ENCODE data around the gene RGL4. TPM values are rescaled to one million over a fixed set of nuclear protein-coding genes. Genes with fewer than 3 reads are reported as not detected.
"Not testable (repeated sequence)": the region's sequence is repeated elsewhere in the genome, so short reads cannot be mapped to it uniquely, and the experiment has no call there.

RGL4 gene
- total RNA-seq, 2 donors from 2014 or later, result not detected

DNA sequence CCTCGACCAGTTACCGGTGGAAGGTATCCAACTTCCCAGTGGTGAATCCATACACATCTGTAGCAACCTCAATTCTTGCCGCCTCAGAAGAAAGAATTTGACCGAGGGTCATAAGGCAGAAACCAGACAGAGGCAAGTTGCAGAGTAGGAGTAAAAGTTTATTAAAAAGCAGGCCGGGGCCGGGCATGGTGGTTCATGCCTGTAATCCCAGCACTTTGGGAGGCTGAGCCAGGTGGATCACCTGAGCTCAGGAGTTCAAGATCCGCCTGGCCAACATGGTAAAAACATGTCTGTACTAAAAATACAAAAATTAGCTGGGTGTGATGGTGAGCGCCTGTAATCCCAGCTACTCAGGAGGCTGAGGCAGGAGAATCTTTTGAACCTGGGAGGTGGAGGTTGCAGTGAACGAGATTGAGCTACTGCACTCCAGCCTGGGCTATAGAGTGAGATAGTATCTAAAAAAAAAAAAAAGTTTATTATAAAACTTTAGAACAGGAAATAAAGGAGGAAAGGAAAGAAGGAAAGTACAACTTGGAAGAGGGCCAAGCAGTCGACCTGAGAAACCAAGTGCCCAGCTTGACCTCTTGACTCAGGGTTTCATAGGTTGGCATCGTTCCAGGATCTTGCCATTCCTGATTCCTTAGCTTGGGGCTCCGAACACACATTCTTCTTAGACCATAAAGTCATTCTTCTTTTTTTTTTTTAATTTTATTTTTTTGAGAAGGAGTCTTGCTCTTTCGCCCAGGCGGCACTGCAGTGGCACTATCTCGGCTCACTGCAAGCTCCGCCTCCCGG, 27.8 kb downstream of the RGL4 start:
- Histone ChIP-seq H3K4me1 (ENCODE audit: control insufficient read depth in 1 of 2, low read depth in 2 of 2) (peaks cover 6 to 11% of the 10 kb centered on the region in 2 donors), H3K9me3 (no peaks in the 10 kb centered on the region), H3K27me3 (replicated peaks; ENCODE audit: insufficient read depth) (no peaks in the 10 kb centered on the region), H3K4me3 (no peak overlapping the region), H3K27ac (no peak overlapping the region), H3K36me3 (peaks cover 8% of the 10 kb centered on the region)
- TF ChIP-seq, protein P1, sequence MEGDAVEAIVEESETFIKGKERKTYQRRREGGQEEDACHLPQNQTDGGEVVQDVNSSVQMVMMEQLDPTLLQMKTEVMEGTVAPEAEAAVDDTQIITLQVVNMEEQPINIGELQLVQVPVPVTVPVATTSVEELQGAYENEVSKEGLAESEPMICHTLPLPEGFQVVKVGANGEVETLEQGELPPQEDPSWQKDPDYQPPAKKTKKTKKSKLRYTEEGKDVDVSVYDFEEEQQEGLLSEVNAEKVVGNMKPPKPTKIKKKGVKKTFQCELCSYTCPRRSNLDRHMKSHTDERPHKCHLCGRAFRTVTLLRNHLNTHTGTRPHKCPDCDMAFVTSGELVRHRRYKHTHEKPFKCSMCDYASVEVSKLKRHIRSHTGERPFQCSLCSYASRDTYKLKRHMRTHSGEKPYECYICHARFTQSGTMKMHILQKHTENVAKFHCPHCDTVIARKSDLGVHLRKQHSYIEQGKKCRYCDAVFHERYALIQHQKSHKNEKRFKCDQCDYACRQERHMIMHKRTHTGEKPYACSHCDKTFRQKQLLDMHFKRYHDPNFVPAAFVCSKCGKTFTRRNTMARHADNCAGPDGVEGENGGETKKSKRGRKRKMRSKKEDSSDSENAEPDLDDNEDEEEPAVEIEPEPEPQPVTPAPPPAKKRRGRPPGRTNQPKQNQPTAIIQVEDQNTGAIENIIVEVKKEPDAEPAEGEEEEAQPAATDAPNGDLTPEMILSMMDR (IDR thresholded peaks at IDR 0.05), result no peak
- no peak for ATAC-seq (ENCODE audit: insufficient number of reproducible peaks, low FRiP score, low read depth)
- DNase-seq (ENCODE audit: low spot score), result no peak

DNA sequence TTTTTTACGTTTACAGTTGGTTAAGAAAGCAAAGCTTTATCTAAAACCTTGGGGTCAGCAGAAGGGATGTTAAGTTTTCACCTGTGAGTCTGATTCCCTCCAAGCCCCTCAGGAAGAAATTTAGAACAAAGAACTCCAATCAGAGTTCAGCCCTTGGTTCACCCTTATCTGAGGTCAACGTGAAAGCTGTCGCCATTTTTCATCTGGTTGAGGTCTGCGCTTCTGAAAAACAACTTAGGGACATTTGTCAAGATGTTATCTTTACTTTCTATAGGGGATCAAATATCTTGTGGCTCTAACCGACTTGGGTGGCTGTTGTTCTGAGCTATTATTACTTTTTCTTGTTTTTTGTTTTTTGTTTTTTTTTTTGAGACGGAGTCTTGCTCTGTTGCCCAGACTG, 30.0 kb downstream of the RGL4 start:
- Histone ChIP-seq H3K9me3 (no peaks in the 10 kb centered on the region), H3K4me1 (ENCODE audit: control insufficient read depth in 1 of 2, low read depth in 2 of 2) (peaks cover 6 to 9% of the 10 kb centered on the region in 2 donors), H3K36me3 (no peaks in the 10 kb centered on the region), H3K27ac (no peak overlapping the region), H3K27me3 (replicated peaks; ENCODE audit: insufficient read depth) (no peaks in the 10 kb centered on the region), H3K4me3 (no peak overlapping the region)
- DNase-seq (ENCODE audit: low spot score), result no peak
- TF ChIP-seq, protein P1 (IDR thresholded peaks at IDR 0.05), result no peak
- no peak for ATAC-seq (ENCODE audit: insufficient number of reproducible peaks, low FRiP score, low read depth)

DNA sequence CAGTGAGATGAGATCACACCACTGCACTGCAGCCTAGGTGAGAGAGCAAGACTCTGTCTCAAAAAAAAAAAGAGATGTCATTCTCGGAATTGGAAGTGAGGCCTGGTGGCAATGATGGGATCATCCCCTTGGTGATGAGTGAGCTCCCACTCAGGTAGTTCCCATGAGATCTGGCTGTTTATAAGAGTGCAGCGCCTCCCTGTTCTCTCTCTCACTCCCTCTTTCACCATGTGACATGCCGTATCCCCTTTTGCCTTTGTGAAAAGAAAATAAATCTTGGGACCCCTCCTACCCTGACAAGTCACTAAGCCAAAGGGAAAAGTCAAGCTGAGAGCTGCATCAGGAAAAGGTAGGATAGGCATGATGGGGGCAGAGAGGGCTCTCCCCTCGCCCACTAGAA, 31.3 kb downstream of the RGL4 start:
- DNase-seq (ENCODE audit: low spot score) (no peak), ATAC-seq (ENCODE audit: insufficient number of reproducible peaks, low FRiP score, low read depth) (no peak)
- H3K9me3 ChIP-seq, result no peaks in the 10 kb centered on the region
- H3K4me3 ChIP-seq, result no peak overlapping the region
- H3K4me1 ChIP-seq (ENCODE audit: control insufficient read depth in 1 of 2, low read depth in 2 of 2), result no peaks in the 10 kb centered on the region
- H3K27me3 ChIP-seq (replicated peaks; ENCODE audit: insufficient read depth), result no peaks in the 10 kb centered on the region
- H3K36me3 ChIP-seq, result no peaks in the 10 kb centered on the region
- TF ChIP-seq, protein P1 (IDR thresholded peaks at IDR 0.05), result no peak
- H3K27ac ChIP-seq, result no peak overlapping the region

DNA sequence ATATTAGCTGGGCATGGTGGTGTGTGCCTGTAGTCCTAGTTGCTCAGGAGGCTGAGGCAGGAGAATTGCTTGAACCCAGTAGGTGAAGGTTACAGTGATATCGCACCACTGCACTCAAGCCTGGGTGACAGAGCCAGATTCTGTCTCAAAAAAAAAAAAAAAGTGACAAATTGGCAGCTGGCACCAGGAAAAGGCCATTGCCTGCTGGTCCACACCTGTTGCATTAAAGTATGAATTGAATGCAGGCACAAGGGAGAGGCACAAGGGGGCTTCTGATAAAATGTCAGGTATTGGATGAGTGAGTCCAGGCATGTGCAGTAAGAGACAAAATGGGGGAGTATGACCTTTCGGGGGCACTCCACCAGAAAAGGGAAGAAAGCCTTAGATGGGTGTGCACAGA, 31.9 kb downstream of the RGL4 start:
- ATAC-seq (ENCODE audit: insufficient number of reproducible peaks, low FRiP score, low read depth) (no peak), DNase-seq (ENCODE audit: low spot score) (no peak)
- Histone ChIP-seq H3K4me3 (no peak overlapping the region), H3K4me1 (ENCODE audit: control insufficient read depth in 1 of 2, low read depth in 2 of 2) (no peaks in the 10 kb centered on the region), H3K27ac (no peak overlapping the region), H3K27me3 (replicated peaks; ENCODE audit: insufficient read depth) (no peaks in the 10 kb centered on the region), H3K9me3 (no peaks in the 10 kb centered on the region), H3K36me3 (no peaks in the 10 kb centered on the region)
- TF ChIP-seq, protein P1 (IDR thresholded peaks at IDR 0.05), result no peak

DNA sequence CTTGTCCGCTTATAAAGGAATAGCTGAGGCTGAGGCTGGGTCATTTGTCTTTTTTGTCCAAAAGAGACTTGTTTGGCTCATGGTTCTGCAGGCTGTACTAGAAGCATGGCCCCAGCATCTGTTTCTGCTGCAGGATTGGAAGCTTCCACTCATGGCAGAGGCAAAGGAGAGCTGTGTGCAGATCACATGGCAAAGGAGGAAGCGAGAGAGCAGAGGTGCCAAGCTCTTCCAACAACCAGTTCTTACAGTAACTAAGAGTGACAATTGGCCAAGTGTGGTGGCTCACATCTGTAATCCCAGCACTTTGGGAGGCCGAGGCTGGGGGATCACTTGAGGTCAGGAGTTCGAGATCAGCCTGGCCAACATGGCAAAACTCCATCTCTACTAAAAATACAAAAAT, 37.3 kb downstream of the RGL4 start:
- not testable (repeated sequence) for ATAC-seq (ENCODE audit: insufficient number of reproducible peaks, low FRiP score, low read depth); H3K27me3 ChIP-seq (replicated peaks; ENCODE audit: insufficient read depth); H3K9me3 ChIP-seq; DNase-seq (ENCODE audit: low spot score); H3K4me1 ChIP-seq (ENCODE audit: control insufficient read depth in 1 of 2, low read depth in 2 of 2); H3K4me3 ChIP-seq; H3K27ac ChIP-seq; H3K36me3 ChIP-seq

DNA sequence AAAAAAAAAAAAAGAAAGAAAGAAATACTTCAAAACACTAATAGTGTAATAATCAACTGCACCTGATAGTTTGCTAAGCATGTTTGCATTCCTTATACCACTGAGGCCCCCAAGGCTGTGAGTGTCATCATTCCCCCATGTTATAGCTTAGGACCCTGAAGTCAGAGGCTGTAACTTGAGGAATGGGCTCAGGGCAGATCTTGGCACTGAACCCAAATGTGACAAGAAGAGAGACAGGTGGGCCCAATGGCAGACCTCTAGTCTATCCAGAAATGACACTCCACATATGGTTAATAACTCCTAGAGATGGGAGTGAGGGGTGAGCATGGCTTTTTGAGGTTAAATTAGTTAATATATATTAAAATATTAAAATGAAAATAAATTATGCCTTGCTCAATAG, 46.9 kb downstream of the RGL4 start:
- Histone ChIP-seq H3K4me3 (no peak overlapping the region), H3K27ac (no peak overlapping the region), H3K9me3 (no peaks in the 10 kb centered on the region), H3K27me3 (replicated peaks; ENCODE audit: insufficient read depth) (no peaks in the 10 kb centered on the region), H3K4me1 (ENCODE audit: control insufficient read depth in 1 of 2, low read depth in 2 of 2) (peaks cover 0 to 7% of the 10 kb centered on the region in 2 donors), H3K36me3 (no peaks in the 10 kb centered on the region)
- TF ChIP-seq, protein P1 (IDR thresholded peaks at IDR 0.05), result no peak
- DNase-seq (ENCODE audit: low spot score) (no peak), ATAC-seq (ENCODE audit: insufficient number of reproducible peaks, low FRiP score, low read depth) (no peak)
